Activated naive CD4-positive, alpha-beta T cell treated with anti-CD3 and anti-CD28 coated beads, Interleukin-2, amount 50 U/mL, for 72 hours (primary cell): Measurements from ENCODE around the gene MFN2. TPM values are rescaled to one million over a fixed set of nuclear protein-coding genes. Genes with fewer than 3 reads are reported as not detected.
"Not testable (repeated sequence)": the region's sequence is repeated elsewhere in the genome, so short reads cannot be mapped to it uniquely, and the experiment has no call there.

Experiments used
- ATAC-seq, 2 donors: fragments of 150-1000 bp; cut with Tn5 transposase; 2 replicates each; pipeline ENCODE4 v1.10.0; 2021; ENCODE audit warnings: mild to moderate bottlenecking in 2 of 2, moderate library complexity in 2 of 2
- DNase-seq, 2 donors: peaks; one replicate each; pipeline ENCODE4 v3.0.0; 2021 to 2022; ENCODE audit warnings: low spot score in 2 of 2
- H3K27ac Mint-ChIP-seq, 2 donors: one replicate each; pipeline ENCODE4 v1.8.0; 2022; ENCODE audit warnings: mild to moderate bottlenecking in 2 of 2, mixed read lengths in 2 of 2
- H3K36me3 Mint-ChIP-seq, 2 donors: one replicate each; pipeline ENCODE4 v1.8.0; 2022; ENCODE audit warnings: mixed read lengths in 2 of 2
- H3K9me3 Mint-ChIP-seq, 2 donors: one replicate each; pipeline ENCODE4 v1.8.0; 2022; ENCODE audit warnings: mixed read lengths in 2 of 2
- total RNA-seq, 2 donors: library from RNA; stranded (reverse); gene quantifications; one replicate each; pipeline ENCODE4 v1.2.3, GENCODE V29; 2022

Gene MFN2
- total RNA-seq, 2 donors from 2014 or later = 54.9 to 62.3 TPM

GRCh38 chr1:12028957-12029511, 48.8 kb downstream of the MFN2 start:
- peak overlapping the region in 1 of 2 donors; percentile 77 for H3K27ac Mint-ChIP-seq
- ATAC-seq = peak in 1 of 2 donors; percentile 14
- H3K36me3 Mint-ChIP-seq = peaks cover 22 to 27% of the 10 kb centered on the region in 2 donors
- DNase-seq = no peak
- H3K9me3 Mint-ChIP-seq = no peaks in the 10 kb centered on the region

GRCh38 chr1:12029720-12030339, 49.6 kb downstream of the MFN2 start:
- Mint-ChIP-seq H3K27ac (no peak overlapping the region), H3K36me3 (peaks cover 19 to 22% of the 10 kb centered on the region in 2 donors), H3K9me3 (no peaks in the 10 kb centered on the region)
- DNase-seq = no peak
- no peak for ATAC-seq

DNA sequence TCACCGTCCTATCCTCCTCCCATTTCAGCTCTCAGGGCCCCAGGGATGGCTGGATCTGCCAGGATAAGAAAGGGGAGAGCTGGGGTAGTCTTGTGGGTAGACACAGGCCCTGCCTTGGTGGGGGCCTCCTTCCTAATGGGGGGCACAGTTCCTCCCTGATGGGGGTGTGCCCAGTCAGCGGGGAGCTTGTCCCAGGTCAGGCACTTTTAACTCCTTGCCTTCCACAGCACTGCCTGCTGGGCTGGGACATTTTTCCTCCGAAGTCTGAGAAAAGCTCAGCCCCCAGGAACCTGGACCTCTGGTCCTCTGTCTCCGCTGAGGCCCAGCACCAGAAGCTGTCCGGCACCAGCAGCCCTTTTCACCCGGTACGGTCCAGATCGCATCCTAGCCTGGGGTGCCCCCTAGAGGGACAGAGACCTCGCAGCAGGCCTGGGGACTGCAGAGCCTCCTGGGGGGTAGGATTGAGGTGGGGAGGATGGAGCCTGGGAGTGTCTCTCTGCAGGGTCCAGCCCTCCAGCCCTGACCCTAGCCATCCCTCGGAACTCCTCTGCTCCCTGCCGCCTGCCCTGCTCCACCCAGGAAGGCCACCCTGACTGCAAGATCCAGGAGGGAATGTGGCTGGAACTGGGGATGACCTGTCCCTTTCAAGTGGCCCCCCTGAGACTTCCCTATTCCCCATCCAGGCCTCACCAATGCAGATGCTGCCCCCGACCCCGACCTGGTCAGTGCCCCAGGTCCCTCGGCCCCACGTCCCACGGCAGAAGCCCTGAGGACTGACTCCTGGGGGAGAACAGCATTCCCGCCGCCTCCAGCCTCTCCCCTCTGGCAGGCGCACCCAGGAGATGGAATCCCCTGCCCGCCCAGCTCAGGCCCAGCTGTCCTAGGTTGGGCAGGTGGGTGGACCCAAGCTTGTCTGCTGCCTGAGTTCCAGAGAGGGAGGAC, 51.1 kb downstream of the MFN2 start:
- H3K9me3 Mint-ChIP-seq = no peaks in the 10 kb centered on the region
- ATAC-seq (peak; percentile 71 to 76), DNase-seq (peak in 1 of 2 donors; percentile 63)
- peaks cover 10 to 15% of the 10 kb centered on the region in 2 donors for H3K36me3 Mint-ChIP-seq
- no peak overlapping the region for H3K27ac Mint-ChIP-seq

- no peak for DNase-seq
- Mint-ChIP-seq H3K9me3 (no peaks in the 10 kb centered on the region), H3K27ac (no peak overlapping the region), H3K36me3 (peaks cover 6 to 14% of the 10 kb centered on the region in 2 donors)
- ATAC-seq = no peak
These were observed 51.9 kb downstream of the MFN2 start for GRCh38 chr1:12032161-12032621.

DNA sequence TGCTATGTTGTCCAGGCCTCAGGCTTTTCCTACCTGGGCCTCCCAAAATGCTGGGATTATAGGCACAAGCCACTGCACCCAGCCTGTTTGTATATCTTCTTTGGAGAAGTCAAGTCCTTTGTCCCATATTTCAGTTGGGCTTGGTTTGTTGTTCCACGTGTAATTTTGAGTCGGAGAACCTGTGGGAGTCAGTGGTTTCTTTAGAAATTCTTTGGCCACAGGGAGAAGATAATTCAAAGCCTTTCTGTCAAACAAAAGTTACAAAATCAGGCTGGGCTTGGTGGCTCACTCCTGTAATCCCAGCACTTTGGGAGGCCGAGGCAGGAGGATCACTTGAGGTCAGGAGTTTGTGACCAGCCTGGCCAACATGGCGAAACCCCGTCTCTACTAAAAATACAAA, 53.2 kb downstream of the MFN2 start:
- DNase-seq, ATAC-seq, H3K9me3 Mint-ChIP-seq, H3K36me3 Mint-ChIP-seq, H3K27ac Mint-ChIP-seq: not testable (repeated sequence)

DNA sequence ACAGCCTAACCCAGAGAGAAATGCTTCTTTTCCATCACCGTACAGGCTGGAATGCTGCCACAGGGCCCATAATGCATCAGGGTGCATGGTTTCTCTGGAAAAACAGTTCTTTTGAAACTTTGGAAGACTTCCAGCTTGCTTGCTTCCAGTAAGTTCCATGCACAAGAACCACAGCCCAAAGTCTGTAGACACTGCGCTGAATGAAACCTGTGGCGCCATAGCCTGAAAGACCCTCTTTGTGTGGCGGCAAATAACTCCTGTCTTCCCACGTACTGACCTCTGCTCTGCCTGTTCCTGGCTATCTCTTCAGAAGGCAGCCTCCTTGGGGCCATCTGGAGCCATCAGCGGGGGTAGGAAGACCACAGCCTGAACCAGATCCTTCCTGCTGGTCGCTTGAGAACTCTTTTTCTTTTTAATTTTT, 54.1 kb downstream of the MFN2 start:
- no peaks in the 10 kb centered on the region for H3K9me3 Mint-ChIP-seq
- ATAC-seq (no peak), DNase-seq (no peak)
- no peaks in the 10 kb centered on the region for H3K36me3 Mint-ChIP-seq
- H3K27ac Mint-ChIP-seq = no peak overlapping the region

- Mint-ChIP-seq H3K36me3 (no peaks in the 10 kb centered on the region), H3K27ac (no peak overlapping the region), H3K9me3 (no peaks in the 10 kb centered on the region)
- no peak for DNase-seq
- no peak for ATAC-seq
These were observed 55.1 kb downstream of the MFN2 start for GRCh38 chr1:12035312-12035711.

GRCh38 chr1:12037486-12038355, 57.5 kb downstream of the MFN2 start:
- ATAC-seq = no peak
- no peaks in the 10 kb centered on the region for H3K36me3 Mint-ChIP-seq
- no peaks in the 10 kb centered on the region for H3K9me3 Mint-ChIP-seq
- no peak overlapping the region for H3K27ac Mint-ChIP-seq
- no peak for DNase-seq

- Mint-ChIP-seq H3K27ac (no peak overlapping the region), H3K9me3 (no peaks in the 10 kb centered on the region), H3K36me3 (no peaks in the 10 kb centered on the region)
- no peak for ATAC-seq
- DNase-seq = no peak
These were observed 58.3 kb downstream of the MFN2 start for GRCh38 chr1:12038356-12039163.

- no peaks in the 10 kb centered on the region for H3K36me3 Mint-ChIP-seq
- ATAC-seq (peak in 1 of 2 donors; percentile 76), DNase-seq (no peak)
- no peak overlapping the region for H3K27ac Mint-ChIP-seq
- no peaks in the 10 kb centered on the region for H3K9me3 Mint-ChIP-seq
These were observed 58.9 kb downstream of the MFN2 start for GRCh38 chr1:12039164-12039525.

DNA sequence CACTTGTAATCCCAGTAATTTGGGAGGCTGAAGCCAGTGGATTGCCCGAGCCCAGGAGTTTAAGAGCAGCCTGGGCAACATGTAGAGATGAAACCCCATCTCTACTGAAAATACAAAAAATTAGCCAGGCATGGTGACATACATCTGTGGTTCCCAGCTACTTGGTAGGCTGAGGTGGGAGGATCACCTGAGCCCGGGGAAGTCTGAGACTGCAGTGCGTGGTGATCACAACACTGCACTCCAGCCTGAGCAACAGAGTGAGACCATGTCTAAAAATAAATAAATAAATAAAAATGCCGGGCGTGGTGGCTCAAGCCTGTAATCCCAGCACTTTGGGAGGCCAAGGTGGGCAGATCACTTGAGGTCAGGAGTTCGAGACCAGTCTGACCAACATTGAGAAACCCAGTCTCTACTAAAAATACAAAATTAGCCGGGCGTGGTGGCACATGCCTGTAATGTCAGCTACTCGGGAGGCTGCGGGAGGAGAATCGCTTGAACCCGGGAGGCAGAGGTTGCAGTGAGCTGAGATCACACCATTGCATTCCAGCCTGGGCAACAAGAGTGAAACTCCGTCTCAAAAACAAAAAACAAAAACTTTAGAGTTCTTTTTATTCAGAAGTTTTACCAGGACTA, 59.7 kb downstream of the MFN2 start:
- ATAC-seq, H3K36me3 Mint-ChIP-seq, H3K27ac Mint-ChIP-seq, DNase-seq, H3K9me3 Mint-ChIP-seq: not testable (repeated sequence)

DNA sequence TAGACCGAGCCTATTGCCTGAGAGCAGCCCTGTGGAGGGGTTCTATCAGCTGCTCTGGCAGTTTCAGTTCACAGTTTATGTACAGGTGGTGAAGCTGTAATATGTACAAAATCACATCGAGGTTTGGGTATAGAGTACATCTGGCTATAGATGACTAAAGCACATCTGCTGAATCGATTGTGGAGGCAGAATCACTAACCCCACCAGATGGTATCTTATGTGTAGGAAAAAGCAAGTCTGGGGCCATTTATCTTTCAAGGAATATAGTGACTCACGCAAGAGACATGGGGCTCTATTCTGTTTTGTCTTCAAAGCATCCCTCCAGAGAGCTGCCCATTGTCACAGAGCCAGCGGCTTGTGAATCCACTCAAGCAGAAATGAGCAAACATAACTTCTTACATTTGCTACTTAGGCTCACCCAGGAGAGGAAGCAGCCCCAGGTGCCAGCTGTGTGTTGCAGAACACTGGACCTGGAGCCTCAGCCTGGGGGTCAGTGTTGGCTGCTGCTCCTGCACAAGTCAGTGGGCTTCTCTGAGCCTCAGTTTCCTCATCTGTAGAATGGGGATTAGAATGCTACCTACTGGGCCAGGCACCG, 60.3 kb downstream of the MFN2 start:
- peak in 1 of 2 donors; percentile 31 for DNase-seq

GRCh38 chr1:12044187-12044877, 64.1 kb downstream of the MFN2 start:
- not testable (repeated sequence) for DNase-seq, H3K36me3 Mint-ChIP-seq, H3K9me3 Mint-ChIP-seq, ATAC-seq
- peak overlapping the region in 1 of 2 donors; percentile 5 for H3K27ac Mint-ChIP-seq

More for the DNA sequence above, 60.3 kb downstream of the MFN2 start:
- peak; percentile 76 to 92 for ATAC-seq
- no peaks in the 10 kb centered on the region for H3K9me3 Mint-ChIP-seq
- no peaks in the 10 kb centered on the region for H3K36me3 Mint-ChIP-seq
- H3K27ac Mint-ChIP-seq = no peak overlapping the region

GRCh38 chr1:12046749-12047119, 66.5 kb downstream of the MFN2 start:
- DNase-seq = no peak
- Mint-ChIP-seq H3K27ac (no peak overlapping the region), H3K9me3 (no peaks in the 10 kb centered on the region), H3K36me3 (no peaks in the 10 kb centered on the region)
- no peak for ATAC-seq
